WERI-Rb-1 (cell line): Measurements from ENCODE around the gene IGF1R.

Experiments used
- DNase-seq: peaks from one replicate; pipeline ENCODE4 v3.0.0-alpha.2; 2020
- H3K27ac ChIP-seq: fragments of 250-450 bp; sonication (Bioruptor Pico); 2 replicates; pipeline ENCODE4 v1.5.1; 2020; ENCODE audit warnings: mild to moderate bottlenecking, moderate library complexity
- H3K27me3 ChIP-seq: fragments of 250-450 bp; sonication (Bioruptor Pico); 2 replicates; pipeline ENCODE4 v1.5.1; 2021; ENCODE audit warnings: mild to moderate bottlenecking, low read depth, moderate library complexity; ENCODE audit not compliant: insufficient read depth, severe bottlenecking
- H3K36me3 ChIP-seq: fragments of 250-450 bp; sonication (Bioruptor Pico); 2 replicates; pipeline ENCODE4 v1.5.1; 2020; ENCODE audit warnings: mild to moderate bottlenecking, moderate library complexity
- H3K4me3 ChIP-seq: 2 replicates; pipeline ENCODE4 v1.5.1; 2011; ENCODE audit warnings: low read depth, mild to moderate bottlenecking, control low read depth, low read length
- H3K9me3 ChIP-seq: fragments of 250-450 bp; sonication (Bioruptor Pico); 2 replicates; pipeline ENCODE4 v1.5.1; 2021; ENCODE audit warnings: mild to moderate bottlenecking, moderate library complexity; ENCODE audit not compliant: severe bottlenecking
- TF ChIP-seq, protein P1 (sequence below): IDR thresholded peaks from 2 replicates; pipeline ENCODE4 v1.5.1; 2011; ENCODE audit warnings: low read depth, mild to moderate bottlenecking, control low read depth, inconsistent platforms, low read length

Gene IGF1R

DNA sequence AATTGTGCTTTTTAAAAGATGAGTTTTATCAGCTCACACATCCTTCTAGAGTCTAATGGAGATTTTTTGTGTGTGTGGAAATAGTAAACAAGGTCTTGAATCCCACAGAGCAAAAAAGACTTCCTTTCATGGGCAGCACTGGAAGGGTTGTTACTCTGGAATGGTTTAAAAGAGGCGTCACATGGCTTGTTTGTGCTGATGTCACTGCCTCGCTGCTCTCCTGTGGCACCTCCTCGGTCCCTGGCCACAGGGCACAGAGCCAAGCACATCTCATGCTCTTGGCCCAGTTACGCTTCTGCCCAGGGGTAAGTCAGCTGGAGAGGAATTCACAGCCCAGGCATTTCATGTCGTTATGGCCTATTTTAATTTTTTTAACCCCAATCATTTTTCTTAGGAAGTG is 306.1 kb downstream of the IGF1R start:
- no peak for DNase-seq
- TF ChIP-seq, protein P1, sequence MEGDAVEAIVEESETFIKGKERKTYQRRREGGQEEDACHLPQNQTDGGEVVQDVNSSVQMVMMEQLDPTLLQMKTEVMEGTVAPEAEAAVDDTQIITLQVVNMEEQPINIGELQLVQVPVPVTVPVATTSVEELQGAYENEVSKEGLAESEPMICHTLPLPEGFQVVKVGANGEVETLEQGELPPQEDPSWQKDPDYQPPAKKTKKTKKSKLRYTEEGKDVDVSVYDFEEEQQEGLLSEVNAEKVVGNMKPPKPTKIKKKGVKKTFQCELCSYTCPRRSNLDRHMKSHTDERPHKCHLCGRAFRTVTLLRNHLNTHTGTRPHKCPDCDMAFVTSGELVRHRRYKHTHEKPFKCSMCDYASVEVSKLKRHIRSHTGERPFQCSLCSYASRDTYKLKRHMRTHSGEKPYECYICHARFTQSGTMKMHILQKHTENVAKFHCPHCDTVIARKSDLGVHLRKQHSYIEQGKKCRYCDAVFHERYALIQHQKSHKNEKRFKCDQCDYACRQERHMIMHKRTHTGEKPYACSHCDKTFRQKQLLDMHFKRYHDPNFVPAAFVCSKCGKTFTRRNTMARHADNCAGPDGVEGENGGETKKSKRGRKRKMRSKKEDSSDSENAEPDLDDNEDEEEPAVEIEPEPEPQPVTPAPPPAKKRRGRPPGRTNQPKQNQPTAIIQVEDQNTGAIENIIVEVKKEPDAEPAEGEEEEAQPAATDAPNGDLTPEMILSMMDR, result no peak
- Histone ChIP-seq H3K27me3 (no peaks in the 10 kb centered on the region), H3K9me3 (no peaks in the 10 kb centered on the region), H3K27ac (no peak overlapping the region), H3K4me3 (no peak overlapping the region), H3K36me3 (peaks cover 31% of the 10 kb centered on the region)

DNA sequence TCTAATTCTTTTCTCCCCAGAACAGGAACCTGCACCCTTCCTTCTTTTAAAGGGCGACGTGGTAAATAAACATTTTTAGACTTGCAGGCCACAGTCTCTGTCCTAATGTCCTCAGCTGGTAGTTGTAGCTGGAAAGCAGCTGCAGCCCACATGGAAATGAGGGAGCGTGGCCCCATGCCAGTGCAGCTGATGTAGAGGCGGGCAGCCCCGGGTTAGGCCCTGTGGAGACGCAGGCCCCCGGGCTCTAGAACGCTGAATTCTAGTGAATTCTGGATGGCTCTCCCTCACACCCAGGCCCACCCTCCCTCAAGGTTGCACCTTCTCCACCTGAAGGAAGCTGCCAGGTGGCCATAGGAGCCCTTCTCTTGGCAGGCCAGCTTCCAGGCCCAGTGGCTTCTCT is 307.0 kb downstream of the IGF1R start:
- H3K4me3 ChIP-seq, result no peak overlapping the region
- TF ChIP-seq, protein P1, result no peak
- H3K9me3 ChIP-seq, result no peaks in the 10 kb centered on the region
- no peaks in the 10 kb centered on the region for H3K27me3 ChIP-seq
- no peak for DNase-seq
- peaks cover 29% of the 10 kb centered on the region for H3K36me3 ChIP-seq
- no peak overlapping the region for H3K27ac ChIP-seq

DNA sequence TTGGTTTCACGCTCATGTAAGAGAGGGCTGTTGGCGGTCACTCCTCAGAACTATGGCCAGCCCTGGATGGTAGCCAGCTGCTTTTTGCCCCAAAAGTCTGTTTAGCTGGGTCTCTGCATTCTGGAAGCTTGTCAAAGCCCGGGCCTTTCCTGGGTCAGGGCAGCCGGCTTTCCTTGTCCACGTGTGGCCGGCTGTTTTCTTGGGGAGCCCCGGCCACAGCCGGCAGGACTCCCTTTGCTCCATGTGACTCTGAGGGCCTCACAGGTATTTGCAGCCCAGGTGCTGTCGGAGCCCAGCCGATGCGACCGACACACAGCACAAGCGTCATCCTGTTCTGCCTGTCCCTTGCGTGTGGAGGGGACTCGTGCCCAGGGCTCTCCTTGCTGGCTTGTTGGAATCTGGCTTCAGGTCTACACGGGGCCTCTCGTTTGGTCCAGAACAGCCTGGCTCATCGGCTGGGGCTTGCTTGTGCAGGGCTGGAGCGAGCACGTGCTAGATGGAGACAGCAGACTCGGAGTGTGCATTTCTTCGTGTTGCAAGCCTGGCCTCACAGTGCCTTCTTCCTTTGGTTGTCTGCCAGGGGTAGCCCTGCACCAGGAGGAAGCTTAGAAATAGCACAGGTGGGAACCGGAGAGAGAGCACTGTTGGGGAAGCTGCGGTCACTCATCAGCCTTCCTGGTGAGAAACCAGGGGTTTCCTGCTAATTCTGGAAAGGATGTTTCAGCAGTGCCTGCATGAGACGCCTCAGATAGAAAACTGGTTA is 307.8 kb downstream of the IGF1R start:
- H3K27ac ChIP-seq, result no peak overlapping the region
- no peak for DNase-seq
- H3K4me3 ChIP-seq, result no peak overlapping the region
- no peaks in the 10 kb centered on the region for H3K9me3 ChIP-seq
- no peaks in the 10 kb centered on the region for H3K27me3 ChIP-seq
- TF ChIP-seq, protein P1, result no peak
- peaks cover 28% of the 10 kb centered on the region for H3K36me3 ChIP-seq

DNA sequence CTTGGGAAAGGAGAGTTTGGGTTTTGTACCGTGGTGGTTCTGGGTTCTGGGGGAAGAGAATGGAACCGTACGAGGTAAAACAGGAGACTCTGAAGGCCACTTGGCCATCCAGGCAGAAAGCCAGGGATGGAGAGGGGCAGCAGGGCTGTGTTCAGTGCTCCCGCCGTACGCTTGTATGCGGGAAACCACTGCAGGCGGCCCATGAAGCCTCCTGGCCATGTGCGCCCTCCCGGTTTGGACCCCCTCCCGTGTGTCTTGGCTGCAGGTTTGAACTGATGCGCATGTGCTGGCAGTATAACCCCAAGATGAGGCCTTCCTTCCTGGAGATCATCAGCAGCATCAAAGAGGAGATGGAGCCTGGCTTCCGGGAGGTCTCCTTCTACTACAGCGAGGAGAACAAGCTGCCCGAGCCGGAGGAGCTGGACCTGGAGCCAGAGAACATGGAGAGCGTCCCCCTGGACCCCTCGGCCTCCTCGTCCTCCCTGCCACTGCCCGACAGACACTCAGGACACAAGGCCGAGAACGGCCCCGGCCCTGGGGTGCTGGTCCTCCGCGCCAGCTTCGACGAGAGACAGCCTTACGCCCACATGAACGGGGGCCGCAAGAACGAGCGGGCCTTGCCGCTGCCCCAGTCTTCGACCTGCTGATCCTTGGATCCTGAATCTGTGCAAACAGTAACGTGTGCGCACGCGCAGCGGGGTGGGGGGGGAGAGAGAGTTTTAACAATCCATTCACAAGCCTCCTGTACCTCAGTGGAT is 308.6 kb downstream of the IGF1R start:
- Histone ChIP-seq H3K27me3 (no peaks in the 10 kb centered on the region), H3K36me3 (peaks cover 37% of the 10 kb centered on the region), H3K27ac (no peak overlapping the region), H3K4me3 (no peak overlapping the region), H3K9me3 (peaks cover 6% of the 10 kb centered on the region)
- no peak for DNase-seq
- TF ChIP-seq, protein P1, result no peak

GRCh38 chr15:98957655-98958054 is 309.3 kb downstream of the IGF1R start:
- no peak for DNase-seq
- TF ChIP-seq, protein P1, result no peak
- H3K36me3 ChIP-seq, result peaks cover 43% of the 10 kb centered on the region

More at GRCh38 chr15:98957655-98958054, 309.3 kb downstream of the IGF1R start:
- Histone ChIP-seq H3K4me3 (no peak overlapping the region), H3K27ac (no peak overlapping the region), H3K9me3 (peaks cover 6% of the 10 kb centered on the region), H3K27me3 (no peaks in the 10 kb centered on the region)
